ENCODE measurements around the gene UGT1A10. TPM values are rescaled to one million over a fixed set of nuclear protein-coding genes. Genes with fewer than 3 reads are reported as not detected.
A peak's percentile ranks its signal among the peaks of the same experiment; 100 is the strongest.
"Not testable (repeated sequence)": the region's sequence is repeated elsewhere in the genome, so short reads cannot be mapped to it uniquely, and the experiment has no call there.

The UGT1A10 gene
- total RNA-seq, 2 experiments from 2014 or later: not detected

DNA sequence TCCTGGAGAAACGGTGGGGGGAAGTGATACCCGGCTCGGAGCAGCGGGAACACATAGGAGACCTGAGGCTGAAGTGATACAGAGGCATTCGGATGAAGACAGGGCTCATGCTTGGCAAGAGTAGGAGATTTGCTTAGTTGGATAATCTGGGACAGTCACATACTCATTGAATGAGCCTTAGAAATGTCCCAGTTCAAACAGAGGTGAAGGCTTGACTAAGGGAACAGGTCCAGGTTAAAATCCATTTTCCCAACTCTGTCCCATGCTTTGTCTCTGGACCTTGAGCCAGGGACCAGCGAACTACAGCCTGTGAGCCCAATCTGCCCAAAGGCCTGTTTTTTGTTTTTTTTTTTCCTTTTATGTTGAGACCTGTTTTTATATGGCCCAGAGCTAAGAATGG is 57.7 kb downstream of the UGT1A10 start:
- Mint-ChIP-seq H3K36me3 (no peaks in the 10 kb centered on the region), H3K27ac (no peak overlapping the region), H3K9me3 (no peaks in the 10 kb centered on the region), H3K4me1 (peaks cover 2% of the 10 kb centered on the region), H3K27me3 (no peaks in the 10 kb centered on the region), H3K4me3 (no peak overlapping the region)
- no peak for DNase-seq

DNA sequence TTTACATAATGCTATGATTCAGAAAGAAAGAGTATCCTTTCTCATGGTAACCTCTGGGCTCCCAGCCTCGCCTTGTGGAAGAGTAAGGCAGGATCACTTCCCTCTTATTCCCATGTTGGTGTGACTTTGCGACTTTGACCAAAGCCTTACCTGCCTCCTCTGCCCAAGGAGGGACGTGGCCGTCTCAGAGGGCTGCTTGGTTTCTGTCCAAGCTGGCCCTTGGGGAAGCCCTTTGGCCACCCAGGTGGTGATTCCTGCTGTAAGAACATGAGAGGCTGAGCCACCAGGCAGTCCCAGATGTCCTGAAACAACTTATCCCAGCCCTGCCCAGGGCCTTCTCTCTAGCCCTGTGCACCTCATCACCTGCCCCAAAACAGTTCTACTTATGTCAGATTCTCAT is 62.5 kb downstream of the UGT1A10 start:
- no peaks in the 10 kb centered on the region for H3K4me1 Mint-ChIP-seq
- no peak overlapping the region for H3K4me3 Mint-ChIP-seq
- H3K27ac Mint-ChIP-seq: no peak overlapping the region
- H3K36me3 Mint-ChIP-seq: no peaks in the 10 kb centered on the region
- peaks cover 4% of the 10 kb centered on the region for H3K27me3 Mint-ChIP-seq
- DNase-seq: no peak
- peaks cover 1% of the 10 kb centered on the region for H3K9me3 Mint-ChIP-seq

DNA sequence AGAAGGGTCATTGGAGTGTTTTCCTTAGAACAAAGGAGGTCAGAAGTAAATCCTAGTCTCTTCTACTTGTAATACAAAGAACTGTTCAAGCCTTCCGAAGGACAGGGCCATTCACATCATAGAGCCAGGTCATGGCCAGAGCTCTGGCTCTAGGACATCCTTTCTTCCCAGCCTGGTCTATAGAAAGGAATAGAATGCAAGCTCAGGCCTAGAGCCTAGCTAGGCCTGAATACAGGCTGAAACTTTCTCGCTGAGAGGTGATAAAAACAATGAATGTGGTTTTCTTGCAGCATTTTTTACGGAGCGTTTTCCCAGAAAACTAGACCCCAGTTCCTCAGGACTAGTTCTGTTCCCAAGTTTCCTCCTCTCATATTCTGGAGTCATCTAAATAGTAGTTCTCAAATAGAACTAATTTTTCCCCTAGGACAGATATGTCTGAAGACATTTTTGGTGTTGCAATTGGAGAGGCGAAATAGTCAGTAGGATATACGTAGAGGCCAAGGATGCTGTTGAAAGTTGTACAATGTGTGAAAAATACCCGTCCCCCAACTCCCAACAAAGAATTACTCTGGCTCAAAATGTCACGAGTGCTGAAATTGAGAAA is 63.3 kb downstream of the UGT1A10 start:
- no peak overlapping the region for H3K4me3 Mint-ChIP-seq
- peaks cover 2% of the 10 kb centered on the region for H3K36me3 Mint-ChIP-seq
- peaks cover 9% of the 10 kb centered on the region for H3K27me3 Mint-ChIP-seq
- H3K27ac Mint-ChIP-seq: no peak overlapping the region
- H3K4me1 Mint-ChIP-seq: no peaks in the 10 kb centered on the region
- peaks cover 6% of the 10 kb centered on the region for H3K9me3 Mint-ChIP-seq
- DNase-seq: no peak

DNA sequence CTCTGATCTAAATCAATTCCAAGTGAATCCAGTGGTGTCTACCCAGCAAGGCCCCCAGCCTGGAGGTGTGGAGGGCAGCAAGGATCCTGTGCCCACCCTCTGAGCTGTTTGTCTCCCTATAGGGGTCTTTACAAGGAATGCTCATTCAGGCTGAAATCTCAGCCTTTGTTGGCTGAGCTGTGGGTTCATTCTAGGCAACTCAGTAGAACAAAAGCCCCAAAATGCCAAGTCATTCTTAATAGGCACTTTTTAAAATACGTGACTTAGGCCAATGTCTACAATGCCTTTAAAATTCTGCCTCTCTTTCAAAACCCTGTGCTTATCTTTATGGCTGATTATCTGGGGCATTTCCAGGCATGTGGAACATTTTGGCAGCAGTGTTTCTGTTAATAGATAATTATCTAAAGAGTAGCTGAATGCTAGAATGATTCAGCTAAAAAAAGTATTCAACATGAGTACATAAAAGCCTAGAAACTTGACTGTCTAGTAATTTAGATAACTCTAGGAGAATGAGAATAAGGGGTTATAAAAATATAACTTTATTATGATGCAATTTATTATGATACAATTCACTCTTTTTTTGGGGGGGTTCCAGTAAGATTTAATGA is 63.9 kb downstream of the UGT1A10 start:
- Mint-ChIP-seq H3K36me3 (peaks cover 2% of the 10 kb centered on the region), H3K27me3 (peaks cover 9% of the 10 kb centered on the region), H3K9me3 (peaks cover 6% of the 10 kb centered on the region), H3K4me1 (no peaks in the 10 kb centered on the region), H3K27ac (no peak overlapping the region), H3K4me3 (no peak overlapping the region)
- no peak for DNase-seq

DNA sequence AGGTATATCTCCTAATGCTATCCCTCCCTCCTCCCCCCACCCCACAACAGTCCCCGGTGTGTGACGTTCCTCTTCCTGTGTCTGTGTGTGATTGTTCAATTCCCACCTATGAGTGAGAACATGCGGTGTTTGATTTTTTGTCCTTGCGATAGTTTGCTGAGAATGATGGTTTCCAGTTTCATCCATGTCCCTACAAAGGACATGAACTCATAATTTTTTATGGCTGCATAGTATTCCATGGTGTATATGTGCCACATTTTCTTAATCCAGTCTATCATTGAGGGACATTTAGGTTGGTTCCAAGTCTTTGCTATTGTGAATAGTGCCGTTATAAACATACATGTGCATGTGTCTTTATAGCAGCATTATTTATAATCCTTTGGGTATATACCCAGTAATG is 64.6 kb downstream of the UGT1A10 start:
- not testable (repeated sequence) for H3K27me3 Mint-ChIP-seq, H3K27ac Mint-ChIP-seq, DNase-seq, H3K4me1 Mint-ChIP-seq, H3K9me3 Mint-ChIP-seq, H3K4me3 Mint-ChIP-seq, H3K36me3 Mint-ChIP-seq

DNA sequence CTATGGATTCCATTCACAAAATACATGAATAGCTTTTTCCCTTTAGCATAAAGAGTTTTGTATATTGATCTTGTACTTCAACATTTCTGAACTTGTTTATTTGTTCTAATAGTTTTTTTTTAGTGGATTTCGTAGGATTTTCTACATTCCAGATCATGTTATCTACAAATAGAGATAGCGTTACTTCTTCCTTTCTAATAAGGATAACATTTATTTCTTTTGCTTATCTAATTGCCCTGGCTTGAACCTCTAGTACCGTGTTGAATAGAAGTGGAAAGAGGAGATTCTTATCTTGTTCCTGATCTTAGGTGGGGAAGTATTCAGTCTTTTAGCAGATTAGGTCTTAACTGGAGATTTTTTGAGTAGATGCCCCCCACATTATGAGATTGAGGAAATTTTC is 66.0 kb downstream of the UGT1A10 start:
- DNase-seq: no peak
- no peaks in the 10 kb centered on the region for H3K4me1 Mint-ChIP-seq
- no peak overlapping the region for H3K4me3 Mint-ChIP-seq
- no peak overlapping the region for H3K27ac Mint-ChIP-seq
- peaks cover 2% of the 10 kb centered on the region for H3K36me3 Mint-ChIP-seq
- H3K27me3 Mint-ChIP-seq: peaks cover 9% of the 10 kb centered on the region
- H3K9me3 Mint-ChIP-seq: peaks cover 6% of the 10 kb centered on the region

DNA sequence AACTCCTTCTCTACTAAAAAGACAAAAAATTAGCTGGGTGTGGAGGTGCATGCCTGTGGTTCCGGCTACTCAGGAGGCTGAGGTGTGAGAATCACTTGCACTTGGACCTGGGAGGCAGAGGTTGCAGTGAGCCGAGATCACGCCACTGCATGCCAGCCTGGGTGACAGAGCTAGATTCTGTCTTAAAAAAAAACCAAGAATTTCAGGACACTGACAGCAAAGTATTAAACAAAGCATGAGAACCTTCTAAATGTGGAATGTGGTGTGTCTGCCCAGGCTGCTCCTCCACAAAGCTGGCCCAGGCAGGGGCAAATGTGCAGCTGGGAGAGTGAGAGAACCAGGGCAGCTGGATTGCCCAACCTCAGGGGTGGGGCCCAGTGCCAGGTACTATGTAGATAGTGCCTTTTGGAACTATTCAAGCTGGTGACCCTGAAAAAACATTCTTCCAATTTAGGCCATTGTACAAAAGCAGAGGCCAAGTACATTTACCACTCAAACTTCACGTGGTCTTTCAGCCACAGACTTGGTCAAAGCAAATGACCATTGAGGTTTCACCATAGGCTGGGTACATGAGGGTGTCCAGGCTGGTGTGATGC is 69.8 kb downstream of the UGT1A10 start:
- Mint-ChIP-seq H3K4me3 (no peak overlapping the region), H3K27ac (no peak overlapping the region), H3K9me3 (peaks cover 6% of the 10 kb centered on the region), H3K4me1 (no peaks in the 10 kb centered on the region), H3K36me3 (peaks cover 2% of the 10 kb centered on the region), H3K27me3 (peaks cover 13% of the 10 kb centered on the region)
- DNase-seq: no peak

DNA sequence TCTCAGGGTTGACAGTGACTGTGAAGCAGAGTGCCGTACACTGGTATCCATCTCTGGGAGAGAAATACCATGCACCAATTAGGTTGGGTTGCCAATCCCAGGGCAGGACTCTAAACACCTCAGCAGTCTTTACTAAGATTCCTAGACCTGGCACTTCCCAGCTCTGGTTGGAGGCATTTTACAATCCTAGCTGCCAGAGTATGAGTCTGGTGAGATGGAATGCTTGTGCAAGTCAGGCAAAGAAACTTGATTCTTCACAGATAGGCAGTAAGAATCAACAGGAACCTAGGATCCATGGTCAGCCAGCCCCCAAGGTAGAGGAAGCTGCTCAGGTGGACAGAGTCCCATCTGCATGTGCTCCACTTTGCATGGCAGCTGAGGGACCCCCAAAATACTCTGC is 70.5 kb downstream of the UGT1A10 start:
- no peak for DNase-seq
- Mint-ChIP-seq H3K27ac (no peak overlapping the region), H3K27me3 (peaks cover 16% of the 10 kb centered on the region), H3K9me3 (peaks cover 6% of the 10 kb centered on the region), H3K36me3 (peaks cover 2% of the 10 kb centered on the region), H3K4me3 (no peak overlapping the region), H3K4me1 (no peaks in the 10 kb centered on the region)

DNA sequence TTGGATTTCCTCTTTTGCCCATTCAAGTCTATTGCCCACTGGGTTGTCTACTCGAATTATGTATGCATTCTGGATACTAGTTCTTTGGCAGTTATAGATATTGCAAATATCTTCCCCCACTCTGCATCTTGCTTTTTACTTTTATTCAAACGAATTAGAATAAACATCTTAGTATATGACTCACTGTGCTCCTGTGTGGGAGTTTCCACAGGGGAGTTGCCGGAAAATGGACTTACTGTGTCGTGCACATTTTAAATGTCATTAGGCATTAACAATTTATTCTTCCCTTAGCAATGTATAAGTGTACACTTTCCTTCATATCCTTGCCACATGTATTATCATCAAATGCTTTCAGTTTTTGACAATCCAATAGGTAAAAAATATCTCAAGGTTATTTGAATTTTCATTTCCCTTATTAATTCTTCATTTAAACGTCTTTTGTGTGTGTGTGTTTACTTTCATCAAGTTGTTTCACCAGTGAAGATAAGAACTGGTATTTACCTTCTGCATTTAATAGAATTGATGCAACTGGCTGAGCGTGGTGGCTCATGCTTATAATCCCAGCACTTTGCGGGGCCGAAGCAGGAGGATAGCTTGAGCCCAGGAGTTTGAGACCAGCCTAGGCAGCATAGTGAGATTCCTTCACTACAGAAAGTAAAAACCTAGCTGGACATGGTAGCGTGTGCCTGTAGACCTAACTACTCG is 71.8 kb downstream of the UGT1A10 start:
- peaks cover 16% of the 10 kb centered on the region for H3K27me3 Mint-ChIP-seq
- no peak for DNase-seq
- H3K27ac Mint-ChIP-seq: no peak overlapping the region
- peaks cover 6% of the 10 kb centered on the region for H3K9me3 Mint-ChIP-seq
- H3K4me1 Mint-ChIP-seq: no peaks in the 10 kb centered on the region
- peaks cover 2% of the 10 kb centered on the region for H3K36me3 Mint-ChIP-seq
- H3K4me3 Mint-ChIP-seq: no peak overlapping the region

DNA sequence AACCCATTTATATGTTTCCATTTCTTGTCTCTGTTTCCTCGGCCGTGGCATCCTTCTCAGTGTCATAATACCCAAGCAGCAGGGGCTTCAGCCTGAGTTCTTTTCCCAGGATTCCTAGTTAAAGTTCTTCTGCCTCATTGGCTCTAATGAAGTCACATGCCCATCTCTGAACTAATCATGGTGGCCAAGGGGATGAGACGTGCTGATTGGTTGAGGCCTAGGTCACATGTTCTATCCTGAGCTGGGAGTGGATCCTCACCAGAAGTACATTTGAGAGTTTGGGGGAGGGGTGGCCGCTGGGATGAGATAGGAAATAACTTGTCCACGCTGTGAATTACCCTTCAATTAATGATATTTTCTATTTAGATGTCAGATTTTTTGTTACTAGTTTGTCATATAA is 72.7 kb downstream of the UGT1A10 start:
- Mint-ChIP-seq H3K9me3 (peaks cover 4% of the 10 kb centered on the region), H3K27ac (no peak overlapping the region), H3K4me3 (no peak overlapping the region), H3K4me1 (peaks cover 7% of the 10 kb centered on the region), H3K36me3 (peaks cover 2% of the 10 kb centered on the region), H3K27me3 (peaks cover 16% of the 10 kb centered on the region)
- no peak for DNase-seq

DNA sequence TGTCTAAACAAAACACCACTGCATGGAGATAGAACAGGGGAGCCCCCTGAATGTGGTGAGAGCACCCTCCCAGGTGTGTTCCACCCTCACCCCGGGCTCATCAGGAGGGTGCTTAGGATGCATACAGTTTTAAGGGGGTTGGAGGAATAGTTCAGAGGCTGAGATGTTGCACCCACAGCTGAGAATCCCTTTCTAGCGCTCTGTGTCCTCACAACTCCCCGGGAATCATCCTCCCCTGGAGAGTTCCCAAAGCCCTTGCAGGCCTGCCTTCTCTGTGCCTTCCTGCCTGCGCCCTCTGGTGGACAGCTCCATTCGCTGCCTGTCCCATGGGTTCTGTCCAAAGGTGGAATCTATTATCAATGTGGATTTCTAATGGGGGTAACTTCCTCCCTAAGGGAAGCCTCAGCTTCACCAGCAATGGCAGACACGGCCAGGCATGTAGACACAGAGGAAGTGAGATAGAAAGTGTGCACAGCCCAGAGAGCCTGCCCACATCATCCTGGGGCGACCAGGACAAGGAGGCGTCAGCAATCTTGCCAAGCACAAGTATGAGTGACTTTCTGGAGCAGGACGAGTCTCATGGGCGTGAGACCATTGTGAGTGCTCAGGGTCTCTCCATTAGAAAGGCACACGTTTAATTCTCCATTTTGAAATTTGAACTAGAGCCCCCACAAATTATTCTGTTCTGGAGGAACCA is 75.2 kb downstream of the UGT1A10 start:
- Mint-ChIP-seq H3K4me3 (no peak overlapping the region), H3K9me3 (no peaks in the 10 kb centered on the region), H3K27ac (no peak overlapping the region), H3K27me3 (peaks cover 22% of the 10 kb centered on the region), H3K4me1 (peaks cover 8% of the 10 kb centered on the region), H3K36me3 (no peaks in the 10 kb centered on the region)
- DNase-seq: peak; percentile 65

DNA sequence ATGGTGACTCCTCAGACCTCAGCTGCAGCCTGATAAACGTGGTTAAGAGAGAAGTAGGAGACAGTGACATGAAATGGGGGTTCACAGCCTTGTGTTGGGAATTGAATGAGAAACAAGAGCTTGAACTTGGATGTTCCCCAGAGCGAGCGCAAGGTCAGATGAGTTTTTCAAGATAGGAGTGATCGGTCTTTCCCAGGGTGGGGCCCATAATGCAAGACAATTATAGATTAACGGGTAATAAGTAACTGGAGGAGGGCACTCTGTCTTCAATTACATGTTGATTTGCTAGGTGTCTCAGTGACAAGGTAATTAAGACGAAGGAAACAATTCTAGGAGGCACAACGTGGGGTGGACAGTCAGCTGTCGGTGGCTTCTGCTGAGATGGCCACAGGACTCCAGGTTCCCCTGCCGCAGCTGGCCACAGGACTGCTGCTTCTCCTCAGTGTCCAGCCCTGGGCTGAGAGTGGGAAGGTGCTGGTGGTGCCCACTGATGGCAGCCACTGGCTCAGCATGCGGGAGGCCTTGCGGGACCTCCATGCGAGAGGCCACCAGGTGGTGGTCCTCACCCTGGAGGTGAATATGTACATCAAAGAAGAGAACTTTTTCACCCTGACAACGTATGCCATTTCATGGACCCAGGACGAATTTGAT is 76.5 kb downstream of the UGT1A10 start, which contains the start of gene UGT1A5:
Gene UGT1A5, plus strand, starts transcription at position 297 of the 651 bp plus-strand sequence. Its CDS starts 85 bp downstream, at position 382.
- Mint-ChIP-seq H3K27me3 (peaks cover 28% of the 10 kb centered on the region), H3K4me1 (peaks cover 8% of the 10 kb centered on the region), H3K9me3 (no peaks in the 10 kb centered on the region), H3K36me3 (no peaks in the 10 kb centered on the region), H3K27ac (no peak within 1 kb of the TSS), H3K4me3 (no peak within 1 kb of the TSS)
- DNase-seq: no peak

DNA sequence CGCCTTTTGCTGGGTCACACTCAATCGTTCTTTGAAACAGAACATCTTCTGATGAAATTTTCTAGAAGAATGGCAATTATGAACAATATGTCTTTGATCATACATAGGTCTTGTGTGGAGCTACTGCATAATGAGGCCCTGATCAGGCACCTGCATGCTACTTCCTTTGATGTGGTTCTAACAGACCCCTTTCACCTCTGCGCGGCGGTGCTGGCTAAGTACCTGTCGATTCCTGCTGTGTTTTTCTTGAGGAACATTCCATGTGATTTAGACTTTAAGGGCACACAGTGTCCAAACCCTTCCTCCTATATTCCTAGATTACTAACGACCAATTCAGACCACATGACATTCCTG is 77.0 kb downstream of the UGT1A10 start:
- H3K4me1 Mint-ChIP-seq: peaks cover 8% of the 10 kb centered on the region
- no peak overlapping the region for H3K27ac Mint-ChIP-seq
- H3K36me3 Mint-ChIP-seq: no peaks in the 10 kb centered on the region
- no peaks in the 10 kb centered on the region for H3K9me3 Mint-ChIP-seq
- no peak overlapping the region for H3K4me3 Mint-ChIP-seq
- no peak for DNase-seq
- H3K27me3 Mint-ChIP-seq: peaks cover 30% of the 10 kb centered on the region

DNA sequence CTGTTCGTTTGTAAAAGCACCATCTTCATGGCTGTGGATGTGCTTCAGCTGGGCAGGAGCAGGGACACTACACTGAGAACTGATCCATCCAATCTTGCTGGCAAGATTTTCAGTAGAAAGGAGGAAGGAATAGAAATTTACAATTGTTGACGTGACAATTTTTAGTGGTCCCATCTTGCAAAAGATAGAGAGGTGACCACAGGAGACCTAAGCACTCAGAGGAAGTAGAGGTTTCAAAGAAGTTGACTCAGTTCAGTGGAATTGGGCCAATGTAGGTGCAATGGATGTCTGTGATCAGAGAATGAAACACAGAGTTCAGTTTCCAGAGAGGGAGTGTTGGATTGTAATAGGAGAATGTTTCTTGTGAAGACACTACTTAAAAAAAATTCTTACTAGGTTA is 77.9 kb downstream of the UGT1A10 start:
- DNase-seq: no peak
- Mint-ChIP-seq H3K9me3 (no peaks in the 10 kb centered on the region), H3K4me1 (peaks cover 8% of the 10 kb centered on the region), H3K4me3 (no peak overlapping the region), H3K36me3 (no peaks in the 10 kb centered on the region), H3K27me3 (peaks cover 34% of the 10 kb centered on the region), H3K27ac (no peak overlapping the region)

DNA sequence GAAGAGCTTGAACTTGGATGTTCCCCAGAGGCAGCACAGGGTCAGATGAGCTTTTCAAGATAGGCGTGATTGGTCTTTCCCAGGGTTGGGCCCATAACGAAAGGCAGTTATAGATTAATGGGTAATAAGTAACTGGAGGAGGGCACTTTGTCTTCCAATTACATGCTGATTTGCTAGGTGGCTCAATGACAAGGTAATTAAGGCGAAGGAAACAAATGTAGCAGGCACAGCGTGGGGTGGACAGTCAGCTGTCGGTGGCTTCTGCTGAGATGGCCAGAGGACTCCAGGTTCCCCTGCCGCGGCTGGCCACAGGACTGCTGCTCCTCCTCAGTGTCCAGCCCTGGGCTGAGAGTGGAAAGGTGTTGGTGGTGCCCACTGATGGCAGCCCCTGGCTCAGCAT is 82.3 kb downstream of the UGT1A10 start, which contains the start of gene UGT1A4:
Gene UGT1A4, plus strand, starts transcription at position 185 of the 400 bp plus-strand sequence. Its CDS starts 85 bp downstream, at position 270.
- H3K9me3 Mint-ChIP-seq: no peaks in the 10 kb centered on the region
- peaks cover 33% of the 10 kb centered on the region for H3K27me3 Mint-ChIP-seq
- H3K4me1 Mint-ChIP-seq: peaks cover 5% of the 10 kb centered on the region
- H3K4me3 Mint-ChIP-seq: no peak within 1 kb of the TSS
- no peak within 1 kb of the TSS for H3K27ac Mint-ChIP-seq
- no peaks in the 10 kb centered on the region for H3K36me3 Mint-ChIP-seq
- no peak for DNase-seq
